ENCODE results near the gene AP4M1.

DNA sequence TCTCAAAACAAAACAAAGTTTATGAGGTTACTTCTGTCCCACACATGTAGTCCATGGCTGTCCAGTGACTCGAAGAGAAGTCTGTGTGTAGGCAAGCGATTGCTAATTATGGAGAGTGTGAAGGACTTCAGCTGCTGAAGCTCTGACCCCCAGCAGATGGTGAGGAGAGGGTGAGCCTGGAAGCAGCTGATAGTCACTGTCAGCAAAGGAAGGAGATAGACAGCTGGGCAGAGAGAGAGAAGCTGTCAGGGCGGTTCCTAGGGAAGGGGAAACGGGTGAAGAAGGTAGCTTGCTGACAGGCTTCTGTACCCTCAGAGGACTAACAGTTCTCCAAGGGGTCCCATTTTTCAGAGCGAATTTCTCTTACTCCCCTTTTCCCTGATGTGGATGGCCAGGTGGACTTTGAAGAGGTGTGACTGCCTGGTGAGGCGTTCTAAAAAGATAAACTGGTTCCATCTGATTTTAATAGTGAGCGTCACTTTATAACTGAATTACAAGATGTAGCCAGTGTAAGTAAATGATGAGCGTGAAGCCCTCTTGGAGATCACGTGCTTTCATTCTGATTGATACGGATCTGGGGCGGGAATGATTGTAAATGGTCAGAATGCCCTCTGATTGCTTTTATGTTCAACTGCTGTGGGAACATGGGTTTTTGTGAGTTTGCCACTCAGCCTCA, 39.8 kb upstream of the AP4M1 start:
- no peak for TF ChIP-seq GABPA (IDR thresholded peaks at IDR 0.05 in 1 of 2, conservative IDR thresholded peaks at IDR 0.05 in 1 of 2)
- TF ChIP-seq, protein P1, sequence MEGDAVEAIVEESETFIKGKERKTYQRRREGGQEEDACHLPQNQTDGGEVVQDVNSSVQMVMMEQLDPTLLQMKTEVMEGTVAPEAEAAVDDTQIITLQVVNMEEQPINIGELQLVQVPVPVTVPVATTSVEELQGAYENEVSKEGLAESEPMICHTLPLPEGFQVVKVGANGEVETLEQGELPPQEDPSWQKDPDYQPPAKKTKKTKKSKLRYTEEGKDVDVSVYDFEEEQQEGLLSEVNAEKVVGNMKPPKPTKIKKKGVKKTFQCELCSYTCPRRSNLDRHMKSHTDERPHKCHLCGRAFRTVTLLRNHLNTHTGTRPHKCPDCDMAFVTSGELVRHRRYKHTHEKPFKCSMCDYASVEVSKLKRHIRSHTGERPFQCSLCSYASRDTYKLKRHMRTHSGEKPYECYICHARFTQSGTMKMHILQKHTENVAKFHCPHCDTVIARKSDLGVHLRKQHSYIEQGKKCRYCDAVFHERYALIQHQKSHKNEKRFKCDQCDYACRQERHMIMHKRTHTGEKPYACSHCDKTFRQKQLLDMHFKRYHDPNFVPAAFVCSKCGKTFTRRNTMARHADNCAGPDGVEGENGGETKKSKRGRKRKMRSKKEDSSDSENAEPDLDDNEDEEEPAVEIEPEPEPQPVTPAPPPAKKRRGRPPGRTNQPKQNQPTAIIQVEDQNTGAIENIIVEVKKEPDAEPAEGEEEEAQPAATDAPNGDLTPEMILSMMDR (IDR thresholded peaks at IDR 0.05; ENCODE audit: low read depth, low read length, missing input control) = no peak
- no peak for TF ChIP-seq NR2F2 (IDR thresholded peaks at IDR 0.05)
- TF ChIP-seq, protein P2, sequence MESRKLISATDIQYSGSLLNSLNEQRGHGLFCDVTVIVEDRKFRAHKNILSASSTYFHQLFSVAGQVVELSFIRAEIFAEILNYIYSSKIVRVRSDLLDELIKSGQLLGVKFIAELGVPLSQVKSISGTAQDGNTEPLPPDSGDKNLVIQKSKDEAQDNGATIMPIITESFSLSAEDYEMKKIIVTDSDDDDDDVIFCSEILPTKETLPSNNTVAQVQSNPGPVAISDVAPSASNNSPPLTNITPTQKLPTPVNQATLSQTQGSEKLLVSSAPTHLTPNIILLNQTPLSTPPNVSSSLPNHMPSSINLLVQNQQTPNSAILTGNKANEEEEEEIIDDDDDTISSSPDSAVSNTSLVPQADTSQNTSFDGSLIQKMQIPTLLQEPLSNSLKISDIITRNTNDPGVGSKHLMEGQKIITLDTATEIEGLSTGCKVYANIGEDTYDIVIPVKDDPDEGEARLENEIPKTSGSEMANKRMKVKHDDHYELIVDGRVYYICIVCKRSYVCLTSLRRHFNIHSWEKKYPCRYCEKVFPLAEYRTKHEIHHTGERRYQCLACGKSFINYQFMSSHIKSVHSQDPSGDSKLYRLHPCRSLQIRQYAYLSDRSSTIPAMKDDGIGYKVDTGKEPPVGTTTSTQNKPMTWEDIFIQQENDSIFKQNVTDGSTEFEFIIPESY (IDR thresholded peaks at IDR 0.05) = no peak
- TF ChIP-seq, protein P3, sequence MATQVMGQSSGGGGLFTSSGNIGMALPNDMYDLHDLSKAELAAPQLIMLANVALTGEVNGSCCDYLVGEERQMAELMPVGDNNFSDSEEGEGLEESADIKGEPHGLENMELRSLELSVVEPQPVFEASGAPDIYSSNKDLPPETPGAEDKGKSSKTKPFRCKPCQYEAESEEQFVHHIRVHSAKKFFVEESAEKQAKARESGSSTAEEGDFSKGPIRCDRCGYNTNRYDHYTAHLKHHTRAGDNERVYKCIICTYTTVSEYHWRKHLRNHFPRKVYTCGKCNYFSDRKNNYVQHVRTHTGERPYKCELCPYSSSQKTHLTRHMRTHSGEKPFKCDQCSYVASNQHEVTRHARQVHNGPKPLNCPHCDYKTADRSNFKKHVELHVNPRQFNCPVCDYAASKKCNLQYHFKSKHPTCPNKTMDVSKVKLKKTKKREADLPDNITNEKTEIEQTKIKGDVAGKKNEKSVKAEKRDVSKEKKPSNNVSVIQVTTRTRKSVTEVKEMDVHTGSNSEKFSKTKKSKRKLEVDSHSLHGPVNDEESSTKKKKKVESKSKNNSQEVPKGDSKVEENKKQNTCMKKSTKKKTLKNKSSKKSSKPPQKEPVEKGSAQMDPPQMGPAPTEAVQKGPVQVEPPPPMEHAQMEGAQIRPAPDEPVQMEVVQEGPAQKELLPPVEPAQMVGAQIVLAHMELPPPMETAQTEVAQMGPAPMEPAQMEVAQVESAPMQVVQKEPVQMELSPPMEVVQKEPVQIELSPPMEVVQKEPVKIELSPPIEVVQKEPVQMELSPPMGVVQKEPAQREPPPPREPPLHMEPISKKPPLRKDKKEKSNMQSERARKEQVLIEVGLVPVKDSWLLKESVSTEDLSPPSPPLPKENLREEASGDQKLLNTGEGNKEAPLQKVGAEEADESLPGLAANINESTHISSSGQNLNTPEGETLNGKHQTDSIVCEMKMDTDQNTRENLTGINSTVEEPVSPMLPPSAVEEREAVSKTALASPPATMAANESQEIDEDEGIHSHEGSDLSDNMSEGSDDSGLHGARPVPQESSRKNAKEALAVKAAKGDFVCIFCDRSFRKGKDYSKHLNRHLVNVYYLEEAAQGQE (IDR thresholded peaks at IDR 0.05) = no peak
